Heart left ventricle (tissue), 16 donors: ENCODE results near the gene MYO3A. TPM values are rescaled to one million over a fixed set of nuclear protein-coding genes. Genes with fewer than 3 reads are reported as not detected.

Experiments used
- ATAC-seq, 4 donors: fragments of 200-7000 bp; cut with Tn5 transposase; one replicate each; pipeline ENCODE4 v1.9.1; 2020 to 2022; ENCODE audit warnings: moderate library complexity in 4 of 4, mild to moderate bottlenecking in 3 of 4, moderate number of reproducible peaks in 1 of 4
- DNase-seq, 5 donors: peaks; one replicate each; pipeline ENCODE4 v3.0.0-alpha.2; 2020
- H3K27ac ChIP-seq, 12 donors: fragments of 200-600 bp; sonication (generic) in 4 of 12; one replicate each; pipeline versions ENCODE4 v1.5.0 to v1.8.0; 2016 to 2022; ENCODE audit warnings: mild to moderate bottlenecking in 2 of 12
- H3K27me3 ChIP-seq, 9 donors: fragments of 200-600 bp; sonication (generic) in 2 of 9; one replicate each; pipeline versions ENCODE4 v1.5.1 to v1.8.0; 2016 to 2022; ENCODE audit warnings: mild to moderate bottlenecking in 3 of 9
- H3K36me3 ChIP-seq, 9 donors: fragments of 200-600 bp; sonication (generic) in 2 of 9; one replicate each; pipeline versions ENCODE4 v1.5.0 to v1.8.0; 2018 to 2022; ENCODE audit warnings: mild to moderate bottlenecking in 2 of 9
- H3K4me1 ChIP-seq, 12 donors: fragments of 200-600 bp; sonication (generic) in 4 of 12; one replicate each; pipeline versions ENCODE4 v1.5.0 to v1.8.0; 2016 to 2022; ENCODE audit warnings: mild to moderate bottlenecking in 3 of 12
- H3K4me3 ChIP-seq, 12 donors: fragments of 200-600 bp; sonication (generic) in 4 of 12; one replicate each; pipeline versions ENCODE4 v1.5.0 to v1.8.0; 2017 to 2022; ENCODE audit warnings: mild to moderate bottlenecking in 9 of 12, moderate library complexity in 4 of 12
- H3K9me3 ChIP-seq, 12 donors: fragments of 200-600 bp; sonication (generic) in 4 of 12; one replicate each; pipeline versions ENCODE4 v1.5.0 to v1.8.0; 2016 to 2022; ENCODE audit warnings: mild to moderate bottlenecking in 1 of 12
- CTCF ChIP-seq, 12 donors: fragments of 200-600 bp; sonication (generic) in 4 of 12; IDR thresholded peaks; one replicate each; pipeline versions ENCODE4 v1.5.0 to v1.8.0; 2018 to 2022; ENCODE audit warnings: antibody characterized with exemption in 12 of 12, mild to moderate bottlenecking in 5 of 12
- POLR2A ChIP-seq, 2 donors: fragments of 450-650 bp; IDR thresholded peaks; one replicate each; pipeline ENCODE4 v1.6.1; 2017; ENCODE audit warnings: antibody characterized with exemption in 2 of 2, mild to moderate bottlenecking in 2 of 2, moderate library complexity in 2 of 2
- WGBS, 4 donors: extraction: QIAGEN DNeasy Blood & Tissue Kit in 2 of 4; methylation state at CpG; one replicate each; pipeline versions ENCODE4 v1.1.5 to v1.1.7; 2013 to 2018; 5-methylcytosine and 5-hydroxymethylcytosine counted together
- intact Hi-C, 10 donors: fragments of 100-400 bp; cut with DNase I; formaldehyde crosslinking; loops; one replicate each; pipeline versions ENCODE4 v1.11.1 to v1.14.2; 2022
- polyA plus RNA-seq, 2 donors: library from polyadenylated mRNA; stranded (reverse); fragments of 200-250 nt; gene quantifications; one replicate each; pipeline ENCODE4 v1.2.3, GENCODE V29; 2013
- total RNA-seq, 9 donors: library from RNA; depleted of rRNA in 2 of 9; stranded (reverse); fragments of >200 nt in 2 of 9; fragmentation: NEBNext Ultra II Directional in 3 of 9; extraction: Animal tissue kit (Norgen Biotek cat#: 25700) in 3 of 9; gene quantifications; one replicate each; pipeline versions ENCODE4 v1.1.0 to v1.2.4, GENCODE V29; 2016 to 2023
- donor health status: ischemic (EF 13 %, LVEDD 7.1; RV severe dilation, severe dysfunction).
- donor health status: healthy with polysubstance abuse.
- donor health status: DM: no; HTN: yes; CAD: no.
- donor health status: DM: no; HTN: no; CAD: no.
- donor health status: ischemic (EF 25% LVEDD 6.9; RV normal size, moderate dysfunction).
- donor health status: ischemic (EF 25% LVEDD 5.7; RV mildly dilated, moderate dysfunction).
- donor health status: healthy.
- donor health status: DM: yes; HTN: yes; CAD: no.
- donor health status: ischemic (EF 35%, LVEDD 5.7; RV mildly dilated, moderate dysfunction).
- donor health status: nonischemic (EF 11% LVEDD 7.7; RV severe dilation, severe dysfunction).
- donor health status: DM: yes; HTN: yes; CAD: no.
- donor health status: PGD.
- donor health status: ischemic (EF 29% LVEDD 5.4; RV normal size, mild dysfunction).
- donor health status: nonischemic (EF 23%, LVEDD 6.1; RV moderate dilation, normal function).

The MYO3A gene
- total and polyA plus RNA-seq, 11 donors, result 0.14 TPM; not detected in 10

- no peaks in the 10 kb centered on the region for H3K27me3 ChIP-seq
- peaks cover 0 to 3% (median 0%) of the 10 kb centered on the region in 12 donors for H3K9me3 ChIP-seq
- H3K4me1 ChIP-seq, result no peaks in the 10 kb centered on the region
- H3K36me3 ChIP-seq, result no peaks in the 10 kb centered on the region
- H3K4me3 ChIP-seq, result no peak overlapping the region
- no peak for DNase-seq
- 62 to 87% (median 76%) methylated on average over 2 of the region's 2 CpGs for WGBS, 4 donors
- no peak for ATAC-seq
- intact Hi-C loops, result no loop called here
- no peak overlapping the region for H3K27ac ChIP-seq
- TF ChIP-seq POLR2A (IDR thresholded peaks at IDR 0.05), result no peak
- TF ChIP-seq CTCF (IDR thresholded peaks at IDR 0.05), result no peak
Observed at GRCh38 chr10:26024303-26024702, 90.3 kb downstream of the MYO3A start.

- no peak for ATAC-seq
- H3K36me3 ChIP-seq, result no peaks in the 10 kb centered on the region
- intact Hi-C loops, result no loop called here
Observed at GRCh38 chr10:26025523-26025922, 91.5 kb downstream of the MYO3A start.

GRCh38 chr10:26029858-26030257 lies 95.8 kb downstream of the MYO3A start:
- WGBS, 4 donors, result 62 to 72% (median 66%) methylated on average over 3 of the region's 3 CpGs
- no peaks in the 10 kb centered on the region for H3K9me3 ChIP-seq
- H3K27me3 ChIP-seq, result no peaks in the 10 kb centered on the region
- intact Hi-C loops, result no loop called here
- H3K4me3 ChIP-seq, result no peak overlapping the region
- no peaks in the 10 kb centered on the region for H3K36me3 ChIP-seq
- no peak overlapping the region for H3K27ac ChIP-seq
- TF ChIP-seq POLR2A (IDR thresholded peaks at IDR 0.05) (no peak), CTCF (IDR thresholded peaks at IDR 0.05) (no peak)
- H3K4me1 ChIP-seq, result no peaks in the 10 kb centered on the region
- no peak for ATAC-seq
- no peak for DNase-seq

More at GRCh38 chr10:26025523-26025922, 91.5 kb downstream of the MYO3A start:
- Histone ChIP-seq H3K27ac (no peak overlapping the region), H3K9me3 (peaks cover 0 to 3% (median 0%) of the 10 kb centered on the region in 12 donors), H3K27me3 (no peaks in the 10 kb centered on the region), H3K4me1 (no peaks in the 10 kb centered on the region), H3K4me3 (no peak overlapping the region)
- TF ChIP-seq CTCF (IDR thresholded peaks at IDR 0.05), result no peak
- TF ChIP-seq POLR2A (IDR thresholded peaks at IDR 0.05), result no peak
- no peak for DNase-seq

- intact Hi-C loops, result no loop called here
- ATAC-seq, result no peak
Observed at GRCh38 chr10:26031300-26031699, 97.3 kb downstream of the MYO3A start.

More at GRCh38 chr10:26031300-26031699, 97.3 kb downstream of the MYO3A start:
- TF ChIP-seq CTCF (IDR thresholded peaks at IDR 0.05), result no peak
- no peak for TF ChIP-seq POLR2A (IDR thresholded peaks at IDR 0.05)
- no peaks in the 10 kb centered on the region for H3K27me3 ChIP-seq
- no peaks in the 10 kb centered on the region for H3K9me3 ChIP-seq
- no peak overlapping the region for H3K27ac ChIP-seq
- H3K4me3 ChIP-seq, result no peak overlapping the region
- WGBS, 4 donors, result 84 to 94% (median 88%) methylated on average over 3 of the region's 3 CpGs
- no peaks in the 10 kb centered on the region for H3K36me3 ChIP-seq
- DNase-seq, result no peak
- H3K4me1 ChIP-seq, result no peaks in the 10 kb centered on the region
